ENCODE results near the gene RHOBTB1. TPM values are rescaled to one million over a fixed set of nuclear protein-coding genes. Genes with fewer than 3 reads are reported as not detected.

RHOBTB1 gene
- total RNA-seq, 1 experiment from 2014 or later = 2.5 TPM

GRCh38 chr10:60977161-60978122, 33.5 kb upstream of the RHOBTB1 start:
- TF ChIP-seq, protein P1, sequence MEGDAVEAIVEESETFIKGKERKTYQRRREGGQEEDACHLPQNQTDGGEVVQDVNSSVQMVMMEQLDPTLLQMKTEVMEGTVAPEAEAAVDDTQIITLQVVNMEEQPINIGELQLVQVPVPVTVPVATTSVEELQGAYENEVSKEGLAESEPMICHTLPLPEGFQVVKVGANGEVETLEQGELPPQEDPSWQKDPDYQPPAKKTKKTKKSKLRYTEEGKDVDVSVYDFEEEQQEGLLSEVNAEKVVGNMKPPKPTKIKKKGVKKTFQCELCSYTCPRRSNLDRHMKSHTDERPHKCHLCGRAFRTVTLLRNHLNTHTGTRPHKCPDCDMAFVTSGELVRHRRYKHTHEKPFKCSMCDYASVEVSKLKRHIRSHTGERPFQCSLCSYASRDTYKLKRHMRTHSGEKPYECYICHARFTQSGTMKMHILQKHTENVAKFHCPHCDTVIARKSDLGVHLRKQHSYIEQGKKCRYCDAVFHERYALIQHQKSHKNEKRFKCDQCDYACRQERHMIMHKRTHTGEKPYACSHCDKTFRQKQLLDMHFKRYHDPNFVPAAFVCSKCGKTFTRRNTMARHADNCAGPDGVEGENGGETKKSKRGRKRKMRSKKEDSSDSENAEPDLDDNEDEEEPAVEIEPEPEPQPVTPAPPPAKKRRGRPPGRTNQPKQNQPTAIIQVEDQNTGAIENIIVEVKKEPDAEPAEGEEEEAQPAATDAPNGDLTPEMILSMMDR (conservative IDR thresholded peaks at IDR 0.05) = no peak
- Histone ChIP-seq H3K79me1 (ENCODE audit: insufficient read depth, low read depth, low read length, poor library complexity, severe bottlenecking) (no peaks in the 10 kb centered on the region), H2BK15ac (ENCODE audit: low read depth, low read length) (no peak overlapping the region), H4K20me1 (ENCODE audit: control insufficient read depth, insufficient read depth, insufficient read length) (no peaks in the 10 kb centered on the region), H3K18ac (ENCODE audit: insufficient read length, low read depth, low read length) (no peak overlapping the region), H4K91ac (ENCODE audit: insufficient read length, low read depth, low read length) (no peak overlapping the region), H3T11ph (ENCODE audit: low read length) (no peak overlapping the region), H2AFZ (ENCODE audit: low read length) (no peak overlapping the region), H2BK12ac (ENCODE audit: insufficient read length, low read depth, low read length) (no peak overlapping the region), H4K5ac (ENCODE audit: insufficient read length, low read depth, low read length) (no peak overlapping the region), H3K23ac (ENCODE audit: insufficient read length, low read depth, low read length) (no peak overlapping the region), H3K56ac (ENCODE audit: insufficient read length, low read depth, low read length) (no peak overlapping the region), H2BK20ac (ENCODE audit: low read depth, low read length, poor library complexity, severe bottlenecking) (no peak overlapping the region), H3K23me2 (ENCODE audit: insufficient read length, low read depth, low read length, poor library complexity, severe bottlenecking) (no peaks in the 10 kb centered on the region), H3K27ac (ENCODE audit: insufficient read length, low read depth, low read length) (no peak overlapping the region), H3K4me1 (ENCODE audit: insufficient read depth, low read length) (no peaks in the 10 kb centered on the region), H2BK120ac (ENCODE audit: low read depth, low read length, poor library complexity, severe bottlenecking) (no peak overlapping the region), H3K14ac (ENCODE audit: insufficient read depth, low read length) (no peak overlapping the region), H4K8ac (replicated peaks; ENCODE audit: insufficient read length, low read depth, low read length) (no peak overlapping the region), H3K4ac (ENCODE audit: low read depth, low read length) (no peak overlapping the region), H3K27me3 (ENCODE audit: insufficient read depth, low read length) (no peaks in the 10 kb centered on the region), H3K79me2 (ENCODE audit: insufficient read depth, low read length) (no peaks in the 10 kb centered on the region), H2AK5ac (ENCODE audit: insufficient read length, low read length) (no peak overlapping the region), H3K9me3 (ENCODE audit: control insufficient read depth, low read depth, low read length) (no peaks in the 10 kb centered on the region), H2BK5ac (ENCODE audit: insufficient read length, low read length) (no peak overlapping the region), H3K4me2 (ENCODE audit: insufficient read depth, insufficient read length, low read length) (no peak overlapping the region), H3K9ac (ENCODE audit: extremely low read depth, insufficient read length, low read length) (no peak overlapping the region)
- H3K27me3 Mint-ChIP-seq (ENCODE audit: low read depth) = no peaks in the 10 kb centered on the region
- no CpG with 5 or more reads among the region's 2 CpGs for WGBS (ENCODE audit: extremely low coverage, insufficient read length, low lambda C conversion rate)
- no peak overlapping the region for H3K4me3 Mint-ChIP-seq
- DNase-seq = no peak
- H3K36me3 Mint-ChIP-seq (ENCODE audit: insufficient read depth in 1 of 3, low read depth in 3 of 3) = no peaks in the 10 kb centered on the region
- peaks cover 0 to 7% of the 10 kb centered on the region in 2 experiments; a peak in 1 of 4 replicates for H3K4me1 Mint-ChIP-seq
- no peak overlapping the region for H3K27ac Mint-ChIP-seq
- H3K9me3 Mint-ChIP-seq = no peaks in the 10 kb centered on the region

Data from H9 (cell line).